ENCODE measurements around the gene ITGA11. TPM values are rescaled to one million over a fixed set of nuclear protein-coding genes. Genes with fewer than 3 reads are reported as not detected.

ITGA11 gene
- total RNA-seq, 1 donor from 2014 or later: 0.51 TPM

GRCh38 chr15:68463444-68463843 is 31.5 kb upstream of the ITGA11 start:
- DNase-seq (ENCODE audit: low read depth, low spot score): no peak
- TF ChIP-seq, protein P1, sequence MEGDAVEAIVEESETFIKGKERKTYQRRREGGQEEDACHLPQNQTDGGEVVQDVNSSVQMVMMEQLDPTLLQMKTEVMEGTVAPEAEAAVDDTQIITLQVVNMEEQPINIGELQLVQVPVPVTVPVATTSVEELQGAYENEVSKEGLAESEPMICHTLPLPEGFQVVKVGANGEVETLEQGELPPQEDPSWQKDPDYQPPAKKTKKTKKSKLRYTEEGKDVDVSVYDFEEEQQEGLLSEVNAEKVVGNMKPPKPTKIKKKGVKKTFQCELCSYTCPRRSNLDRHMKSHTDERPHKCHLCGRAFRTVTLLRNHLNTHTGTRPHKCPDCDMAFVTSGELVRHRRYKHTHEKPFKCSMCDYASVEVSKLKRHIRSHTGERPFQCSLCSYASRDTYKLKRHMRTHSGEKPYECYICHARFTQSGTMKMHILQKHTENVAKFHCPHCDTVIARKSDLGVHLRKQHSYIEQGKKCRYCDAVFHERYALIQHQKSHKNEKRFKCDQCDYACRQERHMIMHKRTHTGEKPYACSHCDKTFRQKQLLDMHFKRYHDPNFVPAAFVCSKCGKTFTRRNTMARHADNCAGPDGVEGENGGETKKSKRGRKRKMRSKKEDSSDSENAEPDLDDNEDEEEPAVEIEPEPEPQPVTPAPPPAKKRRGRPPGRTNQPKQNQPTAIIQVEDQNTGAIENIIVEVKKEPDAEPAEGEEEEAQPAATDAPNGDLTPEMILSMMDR (conservative IDR thresholded peaks at IDR 0.05): no peak
- peaks cover 4% of the 10 kb centered on the region for H3K27me3 Mint-ChIP-seq (ENCODE audit: low read depth)
- no peak overlapping the region for H3K4me3 Mint-ChIP-seq
- no peak overlapping the region for H3K27ac Mint-ChIP-seq (ENCODE audit: unreplicated experiment)
- peaks cover 6% of the 10 kb centered on the region for H3K4me1 Mint-ChIP-seq
- H3K36me3 Mint-ChIP-seq (ENCODE audit: low read depth): no peaks in the 10 kb centered on the region
- H3K9me3 Mint-ChIP-seq: peaks cover 8% of the 10 kb centered on the region

- H3K4me1 Mint-ChIP-seq: peaks cover 6% of the 10 kb centered on the region
- TF ChIP-seq, protein P1 (conservative IDR thresholded peaks at IDR 0.05): no peak
- peaks cover 1% of the 10 kb centered on the region for H3K27me3 Mint-ChIP-seq (ENCODE audit: low read depth)
- H3K36me3 Mint-ChIP-seq (ENCODE audit: low read depth): no peaks in the 10 kb centered on the region
- DNase-seq (ENCODE audit: low read depth, low spot score): no peak
- no peak overlapping the region for H3K27ac Mint-ChIP-seq (ENCODE audit: unreplicated experiment)
- H3K4me3 Mint-ChIP-seq: no peak overlapping the region
- peaks cover 8% of the 10 kb centered on the region for H3K9me3 Mint-ChIP-seq
These were observed 28.2 kb upstream of the ITGA11 start for GRCh38 chr15:68460166-68460565.

GRCh38 chr15:68450192-68450591 is 18.2 kb upstream of the ITGA11 start:
- no peaks in the 10 kb centered on the region for H3K36me3 Mint-ChIP-seq (ENCODE audit: low read depth)
- no peak overlapping the region for H3K4me3 Mint-ChIP-seq
- DNase-seq (ENCODE audit: low read depth, low spot score): no peak
- TF ChIP-seq, protein P1 (conservative IDR thresholded peaks at IDR 0.05): no peak
- H3K27me3 Mint-ChIP-seq (ENCODE audit: low read depth): peaks cover 2% of the 10 kb centered on the region
- no peaks in the 10 kb centered on the region for H3K9me3 Mint-ChIP-seq
- H3K4me1 Mint-ChIP-seq: peaks cover 4% of the 10 kb centered on the region
- H3K27ac Mint-ChIP-seq (ENCODE audit: unreplicated experiment): no peak overlapping the region

DNA sequence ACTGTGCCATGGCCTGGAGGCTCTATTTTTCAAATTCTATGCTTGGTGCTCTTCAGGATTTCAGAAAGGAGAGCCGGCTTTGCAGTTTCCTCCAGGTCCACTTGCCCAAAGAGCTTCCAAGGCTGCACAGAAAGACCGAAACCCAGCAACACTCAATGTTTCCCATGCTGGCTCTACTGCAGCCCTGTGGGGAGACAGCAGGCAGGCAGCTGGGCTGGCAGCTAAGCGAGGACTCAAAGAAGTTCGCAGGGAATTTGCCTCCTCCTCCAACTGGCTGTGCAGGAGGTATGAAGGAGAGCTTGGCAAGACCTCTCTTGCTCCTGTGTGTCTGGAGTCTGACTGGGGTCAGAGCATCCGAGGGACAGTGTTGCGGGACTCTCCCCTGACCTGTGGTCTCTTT is 17.4 kb upstream of the ITGA11 start:
- Mint-ChIP-seq H3K4me3 (no peak overlapping the region), H3K27me3 (ENCODE audit: low read depth) (no peaks in the 10 kb centered on the region), H3K9me3 (peaks cover 2% of the 10 kb centered on the region), H3K36me3 (ENCODE audit: low read depth) (no peaks in the 10 kb centered on the region), H3K4me1 (peaks cover 4% of the 10 kb centered on the region), H3K27ac (ENCODE audit: unreplicated experiment) (no peak overlapping the region)
- DNase-seq (ENCODE audit: low read depth, low spot score): no peak
- TF ChIP-seq, protein P1 (conservative IDR thresholded peaks at IDR 0.05): no peak

DNA sequence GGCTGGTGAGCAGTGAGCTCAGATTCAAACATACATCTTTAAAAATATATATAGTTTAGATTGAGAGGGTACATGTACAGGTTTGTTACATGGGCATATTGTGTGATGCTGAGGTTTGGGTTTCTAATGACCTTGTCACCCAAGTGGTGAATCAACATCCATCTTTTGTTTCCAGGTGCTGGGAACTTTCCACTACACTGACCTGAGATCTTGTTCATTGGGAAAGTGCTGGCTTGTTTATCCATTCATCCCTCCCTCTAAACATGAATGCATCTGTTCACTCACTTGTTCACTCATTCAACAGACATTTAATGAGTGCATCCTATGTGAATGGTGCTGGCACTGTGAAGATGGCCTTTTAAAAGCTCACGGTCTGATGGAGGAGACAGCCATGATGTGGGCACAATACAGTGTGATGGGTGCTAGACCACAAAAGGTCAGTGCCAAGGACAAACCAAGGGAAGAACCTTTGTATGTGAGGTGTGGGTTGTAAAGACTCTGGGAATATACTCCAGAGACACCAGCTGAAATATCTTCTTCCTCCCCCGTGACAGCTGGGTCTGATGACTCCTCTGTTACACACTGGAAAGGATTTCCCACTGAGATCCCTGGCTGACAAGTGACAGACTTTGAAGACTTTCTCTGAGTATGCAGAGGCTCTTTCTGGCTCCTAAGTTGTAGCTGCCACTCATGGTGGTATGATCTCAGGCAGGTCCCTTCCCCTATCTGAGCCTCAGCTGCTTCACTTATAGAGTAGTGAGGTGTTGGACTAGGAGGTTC is 16.2 kb upstream of the ITGA11 start:
- Mint-ChIP-seq H3K4me1 (peaks cover 4% of the 10 kb centered on the region), H3K27me3 (ENCODE audit: low read depth) (no peaks in the 10 kb centered on the region), H3K36me3 (ENCODE audit: low read depth) (no peaks in the 10 kb centered on the region), H3K4me3 (no peak overlapping the region), H3K27ac (ENCODE audit: unreplicated experiment) (no peak overlapping the region), H3K9me3 (peaks cover 3% of the 10 kb centered on the region)
- no peak for DNase-seq (ENCODE audit: low read depth, low spot score)
- TF ChIP-seq, protein P1 (conservative IDR thresholded peaks at IDR 0.05): no peak
